Activated CD4-positive, alpha-beta T cell treated with anti-CD3 and anti-CD28 coated beads for 1 hour (primary cell): ENCODE data around the gene NECTIN1.

ENCODE experiments used
- DNase-seq: peaks from one replicate; pipeline ENCODE4 v3.0.0-alpha.2; 2020

Gene NECTIN1

DNA sequence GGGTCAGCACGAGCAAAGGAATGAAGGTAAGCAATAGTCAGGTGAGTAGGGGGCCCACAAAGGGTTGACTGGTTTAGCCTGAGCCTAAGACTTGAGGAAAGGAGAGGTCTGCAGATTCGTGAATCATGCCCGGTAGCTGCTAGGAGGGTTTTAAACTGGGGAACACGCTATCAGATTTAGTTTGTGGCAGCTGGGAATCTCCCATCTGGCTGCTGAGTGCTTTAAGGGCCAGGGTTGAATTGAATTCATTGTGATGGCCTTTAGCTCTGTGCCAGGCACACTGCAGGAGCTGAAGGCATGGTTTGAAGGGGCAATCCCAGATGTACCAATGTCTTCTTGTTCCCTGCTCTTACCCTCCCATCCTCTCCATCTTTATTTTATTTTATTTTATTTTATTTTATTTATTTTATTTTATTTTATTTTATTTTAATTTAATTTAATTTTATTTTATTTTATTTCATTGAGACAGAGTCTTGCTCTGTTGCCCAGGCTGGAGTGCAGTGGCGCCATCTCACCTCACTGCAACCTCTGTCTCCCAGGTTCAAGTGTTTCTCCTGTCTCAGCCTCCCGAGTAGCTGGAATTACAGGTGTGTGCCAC lies 1.9 kb upstream of the NECTIN1 start:
- no peak for DNase-seq

DNA sequence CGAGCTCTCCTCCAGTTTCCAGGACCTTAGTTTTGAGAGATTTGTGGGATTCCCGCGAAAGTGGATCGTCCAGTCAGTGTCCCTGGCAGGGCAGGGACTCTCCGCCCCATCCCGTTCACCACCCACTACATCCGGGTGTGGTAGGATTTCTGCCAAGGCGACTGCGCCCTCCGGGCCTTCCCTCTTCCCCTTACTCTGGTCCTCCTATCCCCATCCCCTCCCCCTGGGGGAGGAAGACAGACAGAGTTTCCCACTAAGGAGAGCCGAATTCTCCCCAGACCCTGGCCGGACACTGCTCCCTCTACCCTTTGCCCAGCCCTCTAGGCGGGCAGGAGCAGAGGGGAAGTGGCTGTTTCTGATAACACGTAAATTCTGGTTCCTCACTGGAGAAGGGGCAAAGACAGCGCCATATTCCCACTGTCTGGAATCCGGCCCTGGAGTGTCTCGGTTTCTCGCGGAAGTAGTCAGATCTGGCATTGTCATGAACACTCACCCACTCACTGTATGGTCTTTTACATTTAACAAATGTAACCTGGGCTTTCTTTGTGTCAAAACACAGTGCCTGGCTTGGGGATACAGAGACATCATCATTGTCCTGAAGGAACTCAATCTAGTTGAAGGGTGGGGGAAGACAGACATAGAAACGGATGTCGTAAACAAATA lies 1.1 kb upstream of the NECTIN1 start:
- no peak for DNase-seq

DNA sequence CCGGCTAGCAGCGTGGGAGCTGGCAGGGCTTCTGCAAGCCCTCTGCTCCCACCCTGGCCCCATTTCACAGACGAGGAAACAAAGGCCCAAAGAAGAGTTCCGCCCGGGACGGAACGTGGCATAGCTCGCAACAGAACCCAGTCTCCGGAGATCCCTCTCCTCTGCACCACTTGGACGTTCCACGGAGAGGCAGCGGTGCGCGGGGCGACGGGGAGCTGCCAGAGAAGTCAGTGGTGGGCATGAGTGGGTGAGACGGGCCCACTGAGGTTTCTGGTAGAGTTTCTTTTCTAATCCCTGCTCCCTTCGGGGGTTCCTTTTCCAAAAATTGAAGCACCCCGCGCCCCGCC lies 554 bp upstream of the NECTIN1 start:
- DNase-seq: no peak

DNA sequence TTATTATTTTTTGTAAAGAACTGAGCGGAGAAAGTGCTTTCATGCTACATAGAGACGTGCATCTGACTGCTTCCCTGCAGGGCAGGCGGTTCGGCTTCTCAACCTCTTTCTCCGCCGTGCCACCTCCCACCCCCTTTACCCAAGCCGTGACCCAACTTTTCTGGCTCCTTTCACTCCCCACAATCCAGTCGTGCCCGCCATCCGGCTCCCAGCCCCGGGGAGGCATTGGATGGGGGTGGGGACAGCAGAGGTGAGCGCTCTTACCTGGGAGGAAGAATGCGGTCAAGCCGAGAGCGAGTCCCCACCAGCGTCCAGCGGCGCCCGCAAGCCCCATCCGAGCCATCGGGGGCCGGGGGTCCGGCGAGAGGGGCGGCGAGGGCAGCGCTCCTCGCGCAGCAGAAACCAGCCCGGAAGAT lies 781 bp downstream of the NECTIN1 start:
- no peak for DNase-seq

DNA sequence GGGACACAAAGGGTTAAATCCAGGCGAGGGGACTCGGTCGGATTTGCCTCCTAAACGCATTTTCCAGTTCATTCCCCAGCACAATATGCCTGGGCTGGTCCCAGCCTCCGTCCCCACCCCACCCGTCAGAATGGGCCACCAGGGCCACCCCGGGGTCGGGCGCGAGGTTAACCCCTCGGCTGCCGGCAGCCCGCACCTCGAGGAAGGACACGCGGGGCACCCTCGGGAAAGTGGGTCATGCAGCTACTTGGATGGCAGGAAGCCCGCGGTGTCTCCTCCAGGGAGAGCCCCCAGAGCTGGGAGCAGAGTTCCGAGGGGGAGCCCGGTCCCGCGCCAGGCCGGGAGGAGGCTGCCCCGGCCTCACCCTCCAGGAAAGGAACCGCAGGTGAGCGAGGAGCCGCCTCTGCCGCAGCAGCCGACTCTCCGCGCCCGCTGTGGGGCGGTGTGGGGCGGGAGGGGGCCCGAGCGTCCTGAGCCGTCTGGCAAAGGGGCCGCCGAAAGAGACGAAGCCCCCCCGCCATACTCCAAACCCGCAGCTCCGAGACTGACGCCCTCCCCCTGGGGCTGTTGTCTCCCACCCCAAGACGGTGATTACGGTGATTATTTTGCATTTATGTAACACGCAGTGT lies 1.4 kb downstream of the NECTIN1 start:
- no peak for DNase-seq

DNA sequence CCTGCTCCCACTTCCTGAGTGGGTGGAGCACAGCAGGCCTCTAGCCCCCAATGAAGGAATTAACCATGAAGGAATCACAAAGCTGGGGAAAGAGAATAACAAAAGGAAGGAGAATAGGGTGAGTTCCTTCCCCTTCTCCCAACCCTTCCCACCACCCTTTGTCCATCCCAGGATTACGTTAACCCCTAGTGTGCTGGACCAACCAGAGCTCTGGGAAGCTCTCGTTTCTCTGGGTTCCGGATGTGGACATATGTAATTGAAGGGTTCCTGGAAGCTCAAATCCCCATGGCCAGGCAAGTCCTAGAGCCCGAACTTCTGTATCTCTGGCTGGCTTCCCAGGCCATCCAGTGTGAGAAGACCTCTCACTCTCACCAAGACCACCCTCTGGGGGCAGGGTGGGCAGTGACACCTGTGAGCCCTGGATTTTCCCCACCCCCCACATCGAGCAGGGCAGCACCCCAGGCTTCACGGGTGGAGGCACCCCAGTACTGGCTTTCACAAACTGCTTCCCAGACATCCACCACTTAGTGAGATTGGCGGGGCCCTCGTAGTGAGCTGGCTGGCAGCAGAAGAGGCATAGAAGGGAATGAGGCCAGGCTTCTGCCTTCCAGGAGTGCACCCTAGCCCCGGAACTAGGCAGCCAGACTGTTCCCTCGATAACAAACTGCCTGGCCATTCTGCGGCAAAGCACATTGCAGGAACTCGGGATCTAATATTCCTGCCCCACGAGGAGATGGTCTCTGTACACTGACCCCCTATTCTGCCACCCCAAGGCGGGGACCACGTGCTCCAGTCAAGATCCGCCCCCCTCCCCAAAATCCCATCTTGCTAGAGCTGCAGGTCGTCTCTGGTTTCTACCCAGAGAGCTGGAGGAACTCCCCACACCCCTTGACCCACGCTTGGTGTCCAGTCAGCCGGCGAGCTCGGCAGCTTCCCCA lies 2.1 kb downstream of the NECTIN1 start:
- no peak for DNase-seq

DNA sequence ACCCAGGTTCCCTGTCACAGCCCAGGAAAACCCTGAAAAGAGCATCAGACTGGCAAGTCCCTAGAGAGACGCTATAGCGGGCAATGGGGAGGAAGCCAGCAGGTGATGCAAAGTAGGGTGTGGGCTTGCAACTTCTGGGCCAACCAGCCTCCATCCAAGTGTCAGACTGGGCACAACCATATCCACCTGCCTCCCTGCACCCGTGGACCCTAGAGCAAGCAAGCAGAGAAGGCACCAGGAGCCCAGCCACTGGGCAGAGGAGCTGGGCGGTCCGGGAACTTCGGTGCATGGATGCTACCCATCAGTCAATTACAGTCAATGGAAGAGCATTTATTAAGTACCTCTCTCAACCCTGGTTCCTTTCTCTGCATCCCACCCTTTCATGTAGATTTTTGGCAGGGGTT lies 2.8 kb downstream of the NECTIN1 start:
- no peak for DNase-seq

DNA sequence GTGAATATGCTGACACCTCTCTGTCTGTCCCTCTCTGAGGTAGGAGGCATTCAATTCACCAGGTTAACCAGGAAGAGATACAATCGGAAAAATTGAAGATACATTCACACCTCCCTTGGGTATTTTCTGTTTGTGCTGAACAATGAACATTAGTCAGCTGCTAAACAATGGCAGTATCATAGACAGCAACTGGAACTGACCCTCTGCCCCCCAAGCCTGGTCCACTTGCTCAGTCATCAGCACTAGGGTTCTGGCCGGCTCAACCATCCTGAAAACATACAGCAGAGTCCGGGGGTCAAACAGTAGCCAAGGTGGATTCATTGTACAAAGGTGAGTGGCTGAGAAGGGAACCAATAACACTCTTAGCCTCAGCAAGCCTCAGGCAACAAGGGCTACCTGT lies 4.0 kb downstream of the NECTIN1 start:
- no peak for DNase-seq

DNA sequence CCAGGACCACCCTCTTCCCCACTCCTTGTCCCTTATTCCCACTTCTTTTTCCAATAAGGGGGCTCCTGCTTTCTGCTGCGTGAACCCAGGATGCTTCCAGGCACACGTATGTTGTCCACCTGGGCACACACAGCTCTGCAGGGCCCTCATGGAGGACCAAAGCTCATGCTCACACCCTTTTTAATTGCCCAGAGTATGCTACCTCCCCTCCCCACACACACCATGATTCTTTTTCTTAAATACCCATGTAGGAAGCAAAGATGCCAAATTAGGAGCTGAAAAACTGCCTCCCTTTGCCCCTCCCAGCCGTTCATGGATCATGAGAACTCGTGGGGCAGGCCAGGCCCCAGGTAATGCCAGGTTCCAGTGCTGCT lies 5.1 kb downstream of the NECTIN1 start:
- no peak for DNase-seq

DNA sequence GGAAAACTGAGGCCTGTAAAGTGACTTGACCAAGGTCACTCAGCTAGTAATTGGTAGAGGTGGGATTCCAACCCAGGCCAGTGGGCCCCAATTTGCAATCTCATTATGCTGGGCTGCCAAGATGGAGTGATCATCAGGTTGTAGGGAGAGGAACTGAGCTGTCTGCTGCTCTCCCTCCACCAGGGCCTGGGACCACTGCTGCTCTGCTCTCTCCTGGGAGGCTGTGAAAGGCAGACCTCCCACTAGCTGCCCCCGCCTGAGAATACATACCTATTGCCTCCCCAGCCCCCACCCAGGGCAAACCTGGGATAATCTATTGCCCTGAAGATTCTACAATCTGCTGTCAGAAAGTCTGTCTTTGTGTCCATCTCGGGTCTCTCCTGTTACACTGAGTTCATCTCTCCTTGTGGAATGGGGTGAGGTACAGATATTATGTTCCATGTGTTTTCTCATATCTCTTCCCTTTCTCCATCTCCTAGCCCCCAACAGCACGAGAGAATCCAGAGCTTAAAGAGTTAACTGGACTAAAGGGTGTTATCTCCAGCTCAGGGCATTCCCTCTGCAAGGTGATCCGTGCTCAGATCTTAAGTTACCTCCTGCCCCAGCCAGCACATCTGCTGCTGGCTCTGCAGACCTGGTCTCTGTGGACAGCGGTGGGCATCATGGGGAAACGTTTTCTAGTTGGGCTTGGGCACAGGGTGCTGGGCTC lies 5.6 kb downstream of the NECTIN1 start:
- no peak for DNase-seq

DNA sequence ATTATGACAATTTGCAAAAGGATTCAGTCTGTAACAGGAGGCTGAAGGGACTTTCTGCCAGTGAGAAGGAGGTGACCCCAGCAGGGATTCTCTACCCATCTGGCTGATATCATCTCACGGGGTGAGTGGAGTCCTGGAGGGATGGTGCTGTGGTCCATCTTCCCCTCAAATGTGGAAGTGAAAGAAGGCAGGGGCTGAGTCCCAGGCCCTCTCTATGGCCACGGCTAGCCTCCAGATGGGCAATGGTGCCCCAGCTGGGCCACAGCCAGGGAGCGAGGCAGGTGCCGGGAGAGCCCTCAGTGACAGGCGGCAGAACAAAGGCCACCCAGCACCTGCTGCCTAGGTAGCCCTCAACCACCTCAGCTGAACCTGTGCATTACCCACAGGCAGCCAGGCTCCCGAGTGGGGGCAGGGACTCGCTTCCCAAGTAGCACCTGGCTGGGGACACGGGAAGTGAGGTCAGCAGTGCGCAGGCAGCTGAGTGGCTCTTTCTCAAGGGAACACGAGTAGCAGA lies 6.7 kb downstream of the NECTIN1 start:
- DNase-seq: no peak

DNA sequence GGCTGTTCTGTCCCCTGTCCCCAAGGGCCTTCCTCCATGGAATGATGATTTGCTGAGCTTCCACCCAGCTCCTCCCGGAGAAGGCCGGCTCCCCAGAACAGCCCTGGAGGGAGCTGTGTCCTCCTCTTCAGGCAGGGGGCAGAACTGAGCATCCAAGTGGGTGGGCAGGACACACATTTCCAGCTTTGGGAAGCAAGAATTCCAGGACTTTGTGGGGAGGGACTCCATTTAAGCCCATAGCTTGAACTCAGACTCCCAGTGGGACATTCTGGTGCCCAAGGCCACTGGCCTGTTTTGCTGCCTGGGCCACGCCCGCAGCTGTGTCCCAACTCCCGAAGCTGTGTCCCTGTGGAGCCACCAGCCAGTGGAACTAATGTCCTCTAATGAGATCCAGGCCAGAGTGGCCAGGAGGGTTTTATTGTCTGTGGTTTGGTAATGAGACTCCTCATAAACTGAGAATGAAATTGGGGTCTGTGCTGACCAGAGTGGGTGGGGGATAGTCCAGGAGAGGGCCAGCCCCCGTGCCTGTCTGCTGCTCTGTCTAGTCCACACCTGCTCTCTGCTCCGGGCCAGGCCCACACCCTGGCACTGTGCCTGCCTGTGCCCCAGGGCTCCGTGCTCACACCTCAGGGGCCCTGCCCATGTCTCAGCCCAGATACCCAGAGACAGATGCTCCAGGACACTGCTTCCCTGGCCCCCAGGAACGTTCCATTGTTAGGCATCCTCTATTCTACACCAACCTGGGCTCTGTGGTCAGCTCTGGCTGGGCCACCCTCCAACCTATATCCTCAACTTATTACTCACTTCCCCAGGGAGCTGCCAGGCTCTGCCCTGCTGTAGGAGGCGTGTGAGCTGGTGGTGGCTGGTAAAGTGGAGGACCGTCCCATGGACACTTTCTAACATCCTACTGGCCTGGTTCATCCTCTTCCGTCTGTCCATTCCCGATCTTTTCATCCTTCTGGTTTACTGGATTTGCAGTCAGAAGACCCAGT lies 7.6 kb downstream of the NECTIN1 start:
- no peak for DNase-seq

DNA sequence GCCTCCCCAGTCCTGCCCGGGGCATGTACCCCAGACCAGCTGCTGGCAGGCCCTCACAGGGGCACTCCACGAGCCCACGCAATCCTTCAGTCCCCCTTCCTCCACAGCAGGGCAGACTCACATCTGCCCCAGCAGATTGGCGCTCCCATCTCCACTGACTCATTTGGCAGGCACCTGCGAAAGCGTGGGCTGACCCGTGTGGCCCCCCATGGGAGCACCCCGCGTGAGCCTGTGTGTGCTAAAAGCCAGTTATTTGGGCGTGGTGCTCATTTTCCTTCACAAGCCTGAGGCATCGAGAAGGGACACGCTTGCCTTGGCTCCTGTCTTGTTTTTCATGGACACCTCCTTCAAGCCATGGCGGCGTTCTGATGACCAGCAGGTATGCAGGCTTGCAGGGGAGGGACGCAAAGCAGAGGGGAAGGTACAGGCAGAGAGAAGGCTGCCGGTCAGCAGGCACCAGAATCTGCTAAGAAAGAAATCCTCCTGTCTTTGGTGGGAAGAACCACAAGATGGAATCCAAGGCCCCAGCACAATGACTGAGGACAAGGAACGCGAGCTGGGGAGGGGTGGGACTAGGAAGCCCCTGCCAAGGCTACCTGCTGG lies 8.6 kb downstream of the NECTIN1 start:
- DNase-seq: no peak

DNA sequence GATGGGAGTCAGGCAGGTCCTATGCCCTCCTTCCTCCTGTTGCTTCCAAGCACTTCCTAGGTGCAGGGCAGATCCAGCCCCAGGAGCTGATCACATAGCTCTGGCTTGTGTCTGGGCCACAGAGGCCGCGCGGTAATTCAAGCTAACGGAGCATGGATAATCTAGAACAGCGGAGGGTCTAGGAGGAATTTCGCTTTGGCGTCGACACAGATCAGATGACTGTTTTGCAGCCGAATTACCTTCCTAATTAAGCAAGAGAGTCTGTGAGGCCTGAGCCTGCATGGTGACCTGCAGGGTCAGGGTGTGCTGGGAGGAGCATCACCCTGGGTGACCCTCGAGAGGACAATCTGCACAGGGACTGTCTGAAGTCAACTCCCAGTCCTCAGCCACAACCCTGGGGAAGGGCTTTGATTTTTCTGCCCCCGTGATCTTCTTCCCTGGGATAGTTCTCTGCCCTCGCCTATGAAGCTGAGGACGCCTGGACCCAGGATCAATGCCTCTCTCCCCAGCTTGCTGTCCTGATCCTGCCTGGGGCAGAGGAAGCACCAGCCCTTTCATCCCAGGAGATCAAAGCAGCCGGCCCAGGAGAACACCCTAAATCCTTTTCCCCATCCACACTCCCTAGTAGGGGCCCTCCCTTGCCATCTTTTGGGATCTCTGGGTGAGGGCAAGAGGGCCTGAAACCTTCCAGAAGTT lies 11.0 kb downstream of the NECTIN1 start:
- DNase-seq: no peak

DNA sequence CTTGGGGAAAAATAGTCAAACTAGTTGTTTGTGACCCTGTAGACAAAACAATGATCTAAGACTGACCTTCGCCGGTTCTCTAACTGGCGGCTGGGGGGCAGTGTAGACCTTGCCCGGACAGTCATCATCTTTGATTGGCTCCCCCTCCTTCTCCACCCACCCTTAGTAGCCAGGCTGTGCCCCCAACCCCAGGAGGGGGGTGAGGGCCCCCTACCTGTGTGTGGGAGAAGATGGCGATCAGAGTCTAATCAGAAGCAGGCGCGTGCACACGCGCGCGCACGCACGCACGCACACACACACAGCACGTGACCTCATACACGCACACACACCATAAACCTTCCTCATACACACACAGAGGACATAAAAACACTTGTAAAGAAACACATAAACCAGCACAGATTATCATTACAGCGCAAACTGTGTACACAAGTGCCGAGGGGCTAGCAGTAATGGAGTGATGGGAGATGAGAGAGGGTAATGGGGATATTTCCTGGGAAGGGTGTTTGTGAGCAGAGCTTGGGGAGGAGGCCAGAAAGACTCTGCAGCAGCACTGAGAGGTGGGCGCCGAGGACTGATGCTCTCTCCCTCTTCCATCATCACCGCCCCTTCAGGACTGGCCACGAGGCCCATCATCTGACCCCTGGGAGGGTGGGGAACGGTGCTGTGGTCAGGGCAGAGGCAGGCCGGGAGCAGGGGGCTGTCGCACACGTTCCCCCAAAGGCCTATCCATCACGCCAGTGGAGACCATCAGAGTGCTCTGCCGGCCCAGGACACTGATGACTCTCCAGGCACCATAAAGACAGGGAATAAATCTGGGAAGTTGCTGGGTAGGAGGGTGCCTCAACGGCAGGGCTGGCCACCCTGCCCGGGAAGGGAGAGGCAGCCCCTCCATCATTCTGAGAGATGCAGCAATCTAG lies 12.2 kb downstream of the NECTIN1 start:
- no peak for DNase-seq

DNA sequence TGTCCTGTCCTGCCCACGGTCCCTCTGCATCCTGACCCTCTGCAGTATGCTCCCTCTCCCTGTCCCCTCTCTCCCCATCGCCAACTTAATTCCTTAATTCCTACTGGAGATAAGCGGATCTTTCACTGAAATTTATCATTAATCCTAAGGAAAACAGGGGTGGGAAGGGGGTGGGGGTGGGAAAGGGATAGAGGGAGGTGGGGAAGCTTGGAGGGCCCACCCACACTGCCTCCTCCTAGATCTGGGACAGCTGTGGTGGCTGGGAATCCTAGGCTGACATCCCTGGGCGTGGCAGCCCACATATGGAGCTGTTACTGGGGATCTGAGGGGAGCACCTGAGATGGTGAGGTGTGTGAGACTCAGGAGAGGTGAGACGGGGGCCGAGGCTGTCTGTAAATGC lies 14.4 kb downstream of the NECTIN1 start:
- no peak for DNase-seq

DNA sequence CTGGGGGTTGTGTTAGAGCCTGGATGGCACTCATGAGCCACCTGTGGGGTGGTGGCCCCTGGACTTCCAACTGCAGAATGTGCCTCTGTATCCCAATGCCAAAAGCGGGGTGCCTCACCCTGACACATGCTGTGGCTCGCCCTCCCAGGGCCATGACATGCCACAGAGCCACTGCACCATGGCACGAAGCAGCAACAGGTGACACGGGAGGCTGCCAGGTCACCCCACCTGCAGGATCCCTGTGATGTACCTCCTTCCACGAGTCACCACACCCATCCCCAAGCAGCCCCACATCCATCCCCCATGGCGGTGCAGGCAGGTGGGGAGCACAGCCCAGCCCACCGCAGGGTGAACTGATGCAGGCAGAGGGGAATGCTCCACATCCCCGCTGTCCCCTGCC lies 14.8 kb downstream of the NECTIN1 start:
- DNase-seq: no peak

DNA sequence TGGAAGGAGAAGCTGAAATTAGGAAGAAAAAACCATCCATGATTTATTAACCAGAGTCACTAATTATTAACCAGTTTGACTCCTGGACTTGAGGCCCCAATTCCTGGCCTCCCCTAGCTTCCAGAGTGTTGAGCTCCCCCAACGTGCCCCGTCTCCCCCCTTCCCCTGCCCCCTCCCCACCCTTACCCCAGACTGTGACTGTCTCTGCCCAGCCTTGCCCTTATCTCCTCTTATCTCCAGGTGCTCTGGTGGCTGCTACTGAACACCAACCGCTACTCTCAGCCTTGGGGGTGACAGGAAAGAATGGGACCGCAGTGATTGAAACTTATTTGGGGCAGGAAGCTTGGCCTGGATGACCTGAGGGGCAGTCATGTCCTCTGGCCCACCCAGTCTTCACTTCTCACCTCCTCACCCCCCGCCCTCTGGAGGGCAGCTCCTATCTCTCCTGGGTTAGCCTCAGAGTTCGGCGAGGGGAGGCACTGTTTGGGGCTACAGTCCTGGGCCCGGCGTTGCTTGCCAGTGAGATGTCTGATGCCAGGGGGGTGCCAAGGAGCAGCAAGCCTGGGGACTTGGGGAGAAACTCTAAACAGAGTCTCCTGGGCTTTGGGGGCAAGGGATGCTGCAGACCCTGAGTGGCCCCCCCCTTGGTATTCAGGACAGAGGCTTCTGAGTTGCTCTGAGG lies 15.5 kb downstream of the NECTIN1 start:
- no peak for DNase-seq
